HEK293 (cell line): ENCODE data around the gene ATRAID.
A peak's percentile ranks its signal among the peaks of the same experiment; 100 is the strongest.

Source experiments
- BCL6B ChIP-seq: fragments of 450-650 bp; formaldehyde crosslinking; IDR thresholded peaks from 2 replicates; pipeline ENCODE4 v1.5.1; 2017; ENCODE audit warnings: missing biosample characterization, missing genetic modification characterization
- GLIS2 ChIP-seq: fragments of 450-650 bp; formaldehyde crosslinking; IDR thresholded peaks from 2 replicates; pipeline ENCODE4 v1.5.1; 2016; ENCODE audit warnings: missing biosample characterization, missing genetic modification characterization
- HOXA7 ChIP-seq: sonication (generic); formaldehyde crosslinking; IDR thresholded peaks from 2 replicates; pipeline ENCODE4 v1.8.1; 2022; ENCODE audit warnings: missing genetic modification reagents, borderline replicate concordance
- KLF16 ChIP-seq: fragments of 450-650 bp; formaldehyde crosslinking; IDR thresholded peaks from 2 replicates; pipeline ENCODE4 v1.5.1; 2017; ENCODE audit warnings: missing biosample characterization, missing genetic modification characterization
- MYNN ChIP-seq: fragments of 450-650 bp; formaldehyde crosslinking; IDR thresholded peaks from 2 replicates; pipeline ENCODE4 v1.5.1; 2016; ENCODE audit warnings: missing biosample characterization, missing genetic modification characterization, borderline replicate concordance
- PRDM1 ChIP-seq: fragments of 450-650 bp; formaldehyde crosslinking; IDR thresholded peaks from 2 replicates; pipeline ENCODE4; 2016; ENCODE audit warnings: missing biosample characterization, missing genetic modification characterization
- WT1 ChIP-seq: fragments of 450-650 bp; formaldehyde crosslinking; IDR thresholded peaks from 2 replicates; pipeline ENCODE4 v1.5.1; 2016; ENCODE audit warnings: missing biosample characterization, missing genetic modification characterization
- ZBTB26 ChIP-seq: fragments of 450-650 bp; formaldehyde crosslinking; optimal IDR thresholded peaks from 2 replicates; pipeline ENCODE3; 2016; ENCODE audit warnings: missing biosample characterization, mild to moderate bottlenecking, missing genetic modification characterization
- ZBTB48 ChIP-seq: fragments of 450-650 bp; formaldehyde crosslinking; IDR thresholded peaks from 2 replicates; pipeline ENCODE4 v1.5.1; 2016; ENCODE audit warnings: missing biosample characterization, missing genetic modification characterization
- ZBTB49 ChIP-seq: fragments of 450-650 bp; formaldehyde crosslinking; IDR thresholded peaks from 2 replicates; pipeline ENCODE4 v1.5.1; 2016; ENCODE audit warnings: missing biosample characterization, missing genetic modification characterization, low read depth
- ZIC2 ChIP-seq: fragments of 450-650 bp; formaldehyde crosslinking; IDR thresholded peaks from 2 replicates; pipeline ENCODE4 v1.5.1; 2016; ENCODE audit warnings: missing biosample characterization, missing genetic modification characterization
- ZNF132 ChIP-seq: fragments of 450-650 bp; formaldehyde crosslinking; IDR thresholded peaks from 2 replicates; pipeline ENCODE4 v1.5.1; 2017; ENCODE audit warnings: missing biosample characterization, missing genetic modification characterization, borderline replicate concordance
- ZNF146 ChIP-seq: fragments of 450-650 bp; formaldehyde crosslinking; IDR thresholded peaks from 2 replicates; pipeline ENCODE4 v1.5.1; 2016; ENCODE audit warnings: missing biosample characterization, missing genetic modification characterization
- ZNF155 ChIP-seq: fragments of 450-650 bp; formaldehyde crosslinking; IDR thresholded peaks from 2 replicates; pipeline ENCODE4 v1.5.1; 2016; ENCODE audit warnings: missing biosample characterization, missing genetic modification characterization
- ZNF214 ChIP-seq: fragments of 450-650 bp; formaldehyde crosslinking; IDR thresholded peaks from 2 replicates; pipeline ENCODE4 v1.5.1; 2017; ENCODE audit warnings: missing biosample characterization, mild to moderate bottlenecking, missing genetic modification characterization, borderline replicate concordance
- ZNF280D ChIP-seq: fragments of 450-650 bp; formaldehyde crosslinking; IDR thresholded peaks from 2 replicates; pipeline ENCODE4 v1.5.1; 2016; ENCODE audit warnings: missing biosample characterization, missing genetic modification characterization
- ZNF302 ChIP-seq: fragments of 450-650 bp; formaldehyde crosslinking; IDR thresholded peaks from 2 replicates; pipeline ENCODE4 v1.5.1; 2016; ENCODE audit warnings: missing biosample characterization, missing genetic modification characterization, low read depth
- ZNF354C ChIP-seq: fragments of 450-650 bp; formaldehyde crosslinking; IDR thresholded peaks from 2 replicates; pipeline ENCODE4 v1.5.1; 2016; ENCODE audit warnings: missing biosample characterization, missing genetic modification characterization, low read depth, borderline replicate concordance
- ZNF37A ChIP-seq: fragments of 450-650 bp; IDR thresholded peaks from 2 replicates; pipeline ENCODE4 v1.5.1; 2018; ENCODE audit warnings: missing biosample characterization, missing genetic modification characterization
- ZNF513 ChIP-seq: fragments of 450-650 bp; IDR thresholded peaks from 2 replicates; pipeline ENCODE4 v1.5.1; 2018; ENCODE audit warnings: missing biosample characterization, missing genetic modification characterization
- ZNF623 ChIP-seq: fragments of 450-650 bp; formaldehyde crosslinking; IDR thresholded peaks from 2 replicates; pipeline ENCODE4 v1.5.1; 2016; ENCODE audit warnings: missing biosample characterization, missing genetic modification characterization
- TF ChIP-seq, protein P1 (sequence below): fragments of 450-650 bp; formaldehyde crosslinking; IDR thresholded peaks from 2 replicates; pipeline ENCODE4 v1.5.1; 2017; ENCODE audit warnings: missing biosample characterization, missing genetic modification characterization
- TF ChIP-seq, protein P2 (sequence below): fragments of 450-650 bp; formaldehyde crosslinking; IDR thresholded peaks from 2 replicates; pipeline ENCODE4 v1.5.1; 2016; ENCODE audit warnings: missing biosample characterization, missing genetic modification characterization
- TF ChIP-seq, protein P3 (sequence below): fragments of 450-650 bp; formaldehyde crosslinking; IDR thresholded peaks from 2 replicates; pipeline ENCODE4 v1.5.1; 2016; ENCODE audit warnings: missing biosample characterization, missing genetic modification characterization

The ATRAID gene

DNA sequence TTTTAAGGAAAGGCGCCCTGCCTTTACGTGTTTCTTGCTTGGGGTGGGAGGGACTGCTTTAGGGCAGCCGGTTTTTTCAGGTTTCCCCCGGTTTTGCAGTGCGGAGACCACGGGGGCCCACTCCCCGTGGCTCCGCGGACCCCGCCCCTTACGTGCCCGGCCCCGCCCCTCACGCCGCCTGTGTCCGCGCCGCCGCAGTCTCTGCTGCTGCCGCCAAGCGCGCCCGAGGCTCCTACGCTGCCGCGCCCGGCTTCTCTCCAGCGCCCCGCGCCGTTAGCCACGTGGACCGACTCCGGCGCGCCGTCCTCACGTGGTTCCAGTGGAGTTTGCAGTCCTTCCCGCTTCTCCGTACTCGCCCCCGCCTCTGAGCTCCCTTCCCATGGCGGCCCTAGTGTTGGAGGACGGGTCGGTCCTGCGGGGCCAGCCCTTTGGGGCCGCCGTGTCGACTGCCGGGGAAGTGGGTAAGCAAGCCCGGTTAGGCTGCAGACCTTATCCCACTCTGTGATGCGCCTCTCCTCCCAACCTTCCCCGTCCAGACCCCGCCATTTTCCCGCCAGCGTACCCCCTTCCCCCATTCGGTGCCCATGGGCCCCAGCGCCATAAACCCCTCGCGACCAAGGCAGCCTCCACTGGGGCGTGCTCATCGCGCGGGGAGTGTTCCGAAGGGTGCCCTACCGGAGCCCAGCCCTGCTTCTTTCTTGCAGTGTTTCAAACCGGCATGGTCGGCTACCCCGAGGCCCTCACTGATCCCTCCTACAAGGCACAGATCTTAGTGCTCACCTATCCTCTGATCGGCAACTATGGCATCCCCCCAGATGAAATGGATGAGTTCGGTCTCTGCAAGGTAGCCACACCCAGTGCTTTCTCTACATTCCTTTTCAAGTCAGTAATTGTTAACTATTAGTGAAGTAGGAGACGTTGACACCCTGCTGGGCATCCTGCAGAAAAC is 5.6 kb downstream of the ATRAID start, which contains the start of gene CAD (continued):
- TF ChIP-seq WT1 (tag by site-specific recombination) (peak; percentile 25; the same call in 1 of the 2 replicates), ZBTB49 (tag by site-specific recombination) (no peak), ZNF302 (tag by site-specific recombination) (no peak), MYNN (tag by site-specific recombination) (no peak), GLIS2 (peak; percentile 52; the same call in 1 of the 2 replicates), KLF16 (peak; percentile 71), ZNF37A (tag by site-specific recombination) (no peak), PRDM1 (no peak), ZNF623 (tag by site-specific recombination) (no peak), ZNF155 (tag by site-specific recombination) (no peak), BCL6B (tag by site-specific recombination) (no peak), ZBTB26 (tag by site-specific recombination) (peak; percentile 93), ZNF146 (tag by site-specific recombination) (no peak), ZIC2 (tag by site-specific recombination) (no peak; the same call in none of the 2 replicates), ZNF354C (tag by site-specific recombination) (no peak), ZNF214 (tag by site-specific recombination) (no peak), ZNF132 (no peak), ZNF280D (tag by site-specific recombination) (no peak), ZBTB48 (no peak), HOXA7 (CRISPR knock-in tag) (no peak), ZNF513 (no peak)
- TF ChIP-seq, protein P1, sequence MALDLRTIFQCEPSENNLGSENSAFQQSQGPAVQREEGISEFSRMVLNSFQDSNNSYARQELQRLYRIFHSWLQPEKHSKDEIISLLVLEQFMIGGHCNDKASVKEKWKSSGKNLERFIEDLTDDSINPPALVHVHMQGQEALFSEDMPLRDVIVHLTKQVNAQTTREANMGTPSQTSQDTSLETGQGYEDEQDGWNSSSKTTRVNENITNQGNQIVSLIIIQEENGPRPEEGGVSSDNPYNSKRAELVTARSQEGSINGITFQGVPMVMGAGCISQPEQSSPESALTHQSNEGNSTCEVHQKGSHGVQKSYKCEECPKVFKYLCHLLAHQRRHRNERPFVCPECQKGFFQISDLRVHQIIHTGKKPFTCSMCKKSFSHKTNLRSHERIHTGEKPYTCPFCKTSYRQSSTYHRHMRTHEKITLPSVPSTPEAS (tag by site-specific recombination), result peak; percentile 31; the same call in 1 of the 2 replicates
- TF ChIP-seq, protein P2, sequence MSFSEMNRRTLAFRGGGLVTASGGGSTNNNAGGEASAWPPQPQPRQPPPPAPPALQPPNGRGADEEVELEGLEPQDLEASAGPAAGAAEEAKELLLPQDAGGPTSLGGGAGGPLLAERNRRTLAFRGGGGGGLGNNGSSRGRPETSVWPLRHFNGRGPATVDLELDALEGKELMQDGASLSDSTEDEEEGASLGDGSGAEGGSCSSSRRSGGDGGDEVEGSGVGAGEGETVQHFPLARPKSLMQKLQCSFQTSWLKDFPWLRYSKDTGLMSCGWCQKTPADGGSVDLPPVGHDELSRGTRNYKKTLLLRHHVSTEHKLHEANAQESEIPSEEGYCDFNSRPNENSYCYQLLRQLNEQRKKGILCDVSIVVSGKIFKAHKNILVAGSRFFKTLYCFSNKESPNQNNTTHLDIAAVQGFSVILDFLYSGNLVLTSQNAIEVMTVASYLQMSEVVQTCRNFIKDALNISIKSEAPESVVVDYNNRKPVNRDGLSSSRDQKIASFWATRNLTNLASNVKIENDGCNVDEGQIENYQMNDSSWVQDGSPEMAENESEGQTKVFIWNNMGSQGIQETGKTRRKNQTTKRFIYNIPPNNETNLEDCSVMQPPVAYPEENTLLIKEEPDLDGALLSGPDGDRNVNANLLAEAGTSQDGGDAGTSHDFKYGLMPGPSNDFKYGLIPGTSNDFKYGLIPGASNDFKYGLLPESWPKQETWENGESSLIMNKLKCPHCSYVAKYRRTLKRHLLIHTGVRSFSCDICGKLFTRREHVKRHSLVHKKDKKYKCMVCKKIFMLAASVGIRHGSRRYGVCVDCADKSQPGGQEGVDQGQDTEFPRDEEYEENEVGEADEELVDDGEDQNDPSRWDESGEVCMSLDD (tag by site-specific recombination), result peak; percentile 95
- TF ChIP-seq, protein P3, sequence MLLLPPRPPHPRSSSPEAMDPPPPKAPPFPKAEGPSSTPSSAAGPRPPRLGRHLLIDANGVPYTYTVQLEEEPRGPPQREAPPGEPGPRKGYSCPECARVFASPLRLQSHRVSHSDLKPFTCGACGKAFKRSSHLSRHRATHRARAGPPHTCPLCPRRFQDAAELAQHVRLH, result no peak
